ENCODE measurements around the gene KIF1A.
"Not testable (repeated sequence)": the region's sequence is repeated elsewhere in the genome, so short reads cannot be mapped to it uniquely, and the experiment has no call there.

Gene KIF1A

DNA sequence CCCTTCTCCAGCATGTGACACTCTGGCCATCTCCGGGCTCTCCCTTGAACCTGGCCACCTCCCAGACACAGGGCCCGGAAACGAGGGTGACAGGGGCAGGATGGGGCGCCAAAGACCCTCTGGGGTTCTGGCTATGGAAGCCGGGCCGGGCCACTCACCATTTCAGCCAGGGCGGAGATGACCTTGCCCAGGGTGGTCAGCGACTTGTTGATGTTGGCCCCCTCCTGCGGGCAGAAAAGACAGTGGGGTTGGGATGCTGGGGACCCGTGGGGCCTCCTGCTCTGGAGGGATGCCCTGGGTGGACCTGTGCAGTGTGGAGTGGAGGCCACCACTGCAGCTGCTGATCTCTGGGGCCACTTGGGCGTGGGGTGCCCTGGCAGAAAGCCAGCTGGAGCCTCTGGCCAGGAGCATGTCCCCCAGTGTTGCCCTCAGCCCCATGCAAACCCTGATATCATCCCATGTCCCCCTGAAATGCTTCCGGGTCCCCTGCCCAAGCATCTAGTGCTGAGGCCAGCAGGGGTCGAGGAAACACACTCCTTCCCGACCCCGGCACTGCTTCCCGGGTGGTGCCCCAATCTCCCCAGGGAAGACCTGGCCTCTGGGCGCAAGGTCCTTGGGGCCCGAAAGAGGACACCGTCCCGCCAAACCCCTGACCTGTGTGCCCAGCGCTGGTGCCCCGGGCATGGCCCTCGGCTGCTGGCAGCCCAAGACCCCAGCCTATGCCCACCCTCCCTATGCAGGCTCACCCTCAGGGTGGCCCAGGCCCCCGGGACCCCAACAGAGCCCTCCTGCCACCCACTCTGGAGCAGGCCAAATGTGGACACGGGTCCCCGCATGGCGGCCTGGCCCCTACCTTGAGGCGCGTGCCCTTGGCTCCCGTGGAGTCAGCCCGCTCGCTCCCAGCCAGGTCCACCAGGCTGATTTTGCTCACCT, 36.9 kb downstream of the KIF1A start:
- Histone ChIP-seq H3K27ac (ENCODE audit: low read depth, low read length) (no peak overlapping the region), H3K9ac (ENCODE audit: low read depth, low read length) (no peak overlapping the region), H3K36me3 (ENCODE audit: insufficient read depth, low read length) (peaks cover 66% of the 10 kb centered on the region), H3K4me3 (ENCODE audit: low read length) (no peak overlapping the region), H3K9me3 (ENCODE audit: insufficient read depth, low read depth, low read length) (no peaks in the 10 kb centered on the region), H3K4me1 (ENCODE audit: insufficient read depth, low read length) (no peaks in the 10 kb centered on the region), H3K27me3 (ENCODE audit: insufficient read depth, low read length) (no peaks in the 10 kb centered on the region)
- WGBS, result 95% methylated on average over 32 of the region's 32 CpGs

DNA sequence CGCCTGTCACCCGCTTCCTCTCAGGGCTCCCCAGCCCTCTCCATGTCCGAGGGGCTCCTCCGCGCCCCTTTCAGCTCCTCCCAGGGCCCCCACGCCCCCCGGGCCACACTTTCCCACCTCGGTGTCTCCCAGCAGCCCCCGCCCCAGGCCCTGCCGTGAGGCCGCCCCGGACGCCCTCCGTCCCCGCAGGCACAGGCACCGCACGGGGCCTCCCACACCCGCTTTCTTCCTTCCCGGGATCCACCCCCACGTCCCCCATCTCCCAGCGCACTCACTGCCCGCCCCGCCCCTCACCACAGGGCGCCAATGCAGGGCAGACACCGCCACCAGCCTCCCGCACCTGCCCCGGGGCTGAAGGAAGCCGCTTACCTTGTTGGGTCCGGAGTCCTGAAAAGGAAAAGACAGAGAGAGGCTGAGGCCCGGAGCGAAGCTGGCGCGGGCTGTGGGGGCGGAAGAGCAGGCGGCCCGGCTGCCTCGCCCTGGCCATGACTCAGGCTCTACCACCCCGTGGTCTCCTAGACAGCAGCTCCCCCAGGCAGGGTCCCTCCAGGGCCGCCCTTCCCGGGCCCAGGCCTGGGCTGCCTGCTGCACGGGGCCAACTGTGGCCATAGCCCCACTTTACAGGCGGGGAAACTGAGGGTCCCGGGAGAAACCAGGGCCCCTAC, 37.7 kb downstream of the KIF1A start:
- WGBS, result 92% methylated on average over 43 of the region's 43 CpGs

DNA sequence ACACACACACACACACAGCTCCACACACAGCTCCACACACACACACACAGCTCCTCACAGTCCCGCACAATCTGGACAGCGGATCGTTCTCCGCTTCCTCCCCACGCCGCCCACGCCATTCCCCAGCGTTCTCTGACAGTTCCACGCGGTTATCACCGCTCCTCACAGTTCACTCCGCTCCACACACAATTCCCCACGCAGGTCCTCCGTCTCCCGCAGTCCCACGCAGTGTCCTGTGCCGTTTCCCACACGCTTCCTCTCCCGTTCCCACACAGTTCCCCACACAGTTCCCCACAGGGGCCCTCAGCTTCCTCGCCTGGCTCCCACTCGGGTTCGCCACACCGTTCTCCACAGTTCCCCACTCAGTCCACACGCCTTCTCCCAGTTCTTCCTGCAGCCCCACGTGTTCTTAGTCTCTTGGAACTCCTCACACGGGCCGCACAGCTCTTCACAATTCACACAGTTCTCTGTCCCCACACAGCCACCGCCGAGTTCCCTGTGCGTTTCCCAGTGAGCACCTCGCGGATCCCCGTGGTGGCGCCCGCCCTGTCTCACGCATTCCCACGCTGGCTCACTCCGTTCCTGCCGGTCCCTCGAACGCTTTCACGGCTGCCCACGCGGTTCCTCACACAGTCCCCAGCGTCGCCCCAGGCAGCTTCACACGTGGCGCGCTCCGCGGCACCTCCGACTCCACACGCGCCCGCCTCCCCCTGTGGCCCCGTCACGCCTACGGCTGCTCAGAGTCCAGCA, 38.4 kb downstream of the KIF1A start:
- Histone ChIP-seq H3K36me3 (ENCODE audit: insufficient read depth, low read length) (peaks cover 56% of the 10 kb centered on the region), H3K4me3 (ENCODE audit: low read length) (no peak overlapping the region), H3K27me3 (ENCODE audit: insufficient read depth, low read length) (no peaks in the 10 kb centered on the region), H3K27ac (ENCODE audit: low read depth, low read length) (no peak overlapping the region), H3K9me3 (ENCODE audit: insufficient read depth, low read depth, low read length) (no peaks in the 10 kb centered on the region), H3K9ac (ENCODE audit: low read depth, low read length) (no peak overlapping the region), H3K4me1 (ENCODE audit: insufficient read depth, low read length) (no peaks in the 10 kb centered on the region)
- 96% methylated on average over 58 of the region's 58 CpGs for WGBS

More for the DNA sequence above, 37.7 kb downstream of the KIF1A start:
- Histone ChIP-seq H3K4me3 (ENCODE audit: low read length) (no peak overlapping the region), H3K36me3 (ENCODE audit: insufficient read depth, low read length) (peaks cover 61% of the 10 kb centered on the region), H3K27ac (ENCODE audit: low read depth, low read length) (no peak overlapping the region), H3K27me3 (ENCODE audit: insufficient read depth, low read length) (no peaks in the 10 kb centered on the region), H3K9me3 (ENCODE audit: insufficient read depth, low read depth, low read length) (no peaks in the 10 kb centered on the region), H3K9ac (ENCODE audit: low read depth, low read length) (no peak overlapping the region), H3K4me1 (ENCODE audit: insufficient read depth, low read length) (no peaks in the 10 kb centered on the region)

DNA sequence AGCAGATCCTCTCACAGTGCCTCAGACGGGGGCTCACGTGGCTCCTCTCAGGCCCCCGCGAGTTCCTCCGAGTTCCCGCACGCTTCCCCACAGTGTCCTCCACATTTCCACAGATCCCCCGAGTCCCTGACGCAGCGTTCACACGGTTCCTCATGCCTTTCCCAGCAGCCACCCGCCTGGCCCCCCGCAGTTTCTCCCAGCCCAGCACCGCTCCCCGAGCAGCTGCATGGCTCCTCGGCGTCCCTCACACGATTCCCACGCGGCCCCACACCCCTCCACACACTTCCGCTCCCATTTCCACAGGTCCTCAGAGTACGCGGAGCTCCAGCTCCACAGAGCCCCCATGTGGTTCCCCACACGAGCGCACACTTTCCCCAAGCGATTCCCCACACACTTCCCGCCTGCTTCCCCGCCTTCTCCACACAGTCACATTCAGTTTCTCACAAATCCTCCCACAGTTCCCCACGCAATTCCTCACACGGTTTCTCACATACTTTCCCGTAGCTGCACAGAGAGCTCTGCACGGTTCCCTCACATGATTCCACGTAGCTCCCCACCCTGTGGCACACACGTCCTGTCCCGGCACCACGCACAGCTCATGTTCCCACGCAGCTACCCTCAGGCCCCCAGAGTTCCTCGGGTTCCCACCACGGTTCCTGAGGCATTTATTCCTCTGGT, 39.9 kb downstream of the KIF1A start:
- Histone ChIP-seq H3K27ac (ENCODE audit: low read depth, low read length) (no peak overlapping the region), H3K4me1 (ENCODE audit: insufficient read depth, low read length) (no peaks in the 10 kb centered on the region), H3K9me3 (ENCODE audit: insufficient read depth, low read depth, low read length) (no peaks in the 10 kb centered on the region), H3K9ac (ENCODE audit: low read depth, low read length) (no peak overlapping the region), H3K27me3 (ENCODE audit: insufficient read depth, low read length) (no peaks in the 10 kb centered on the region), H3K4me3 (ENCODE audit: low read length) (no peak overlapping the region), H3K36me3 (ENCODE audit: insufficient read depth, low read length) (peaks cover 55% of the 10 kb centered on the region)
- WGBS, result 91% methylated on average over 39 of the region's 39 CpGs

DNA sequence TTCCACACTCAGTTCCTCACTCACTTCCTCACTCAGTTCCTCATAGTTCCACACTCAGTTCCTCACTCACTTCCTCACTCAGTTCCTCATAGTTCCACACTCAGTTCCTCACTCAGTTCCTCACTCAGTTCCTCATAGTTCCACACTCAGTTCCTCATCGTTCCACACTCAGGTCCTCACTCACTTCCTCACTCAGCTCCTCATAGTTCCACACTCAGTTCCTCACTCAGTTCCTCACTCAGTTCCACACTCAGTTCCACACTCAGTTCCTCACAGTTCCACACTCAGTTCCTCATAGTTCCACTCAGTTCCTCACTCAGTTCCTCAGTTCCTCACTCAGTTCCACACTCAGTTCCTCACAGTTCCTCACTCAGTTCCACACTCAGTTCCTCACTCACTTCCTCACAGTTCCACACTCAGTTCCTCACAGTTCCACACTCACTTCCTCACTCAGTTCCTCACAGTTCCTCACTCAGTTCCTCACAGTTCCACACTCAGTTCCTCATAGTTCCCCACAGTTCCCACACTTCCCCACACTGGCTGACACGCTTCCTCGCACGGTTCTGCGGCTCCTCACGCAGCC, 40.7 kb downstream of the KIF1A start:
- not testable (repeated sequence) for H3K4me1 ChIP-seq (ENCODE audit: insufficient read depth, low read length); H3K9ac ChIP-seq (ENCODE audit: low read depth, low read length); H3K27me3 ChIP-seq (ENCODE audit: insufficient read depth, low read length); H3K4me3 ChIP-seq (ENCODE audit: low read length); H3K9me3 ChIP-seq (ENCODE audit: insufficient read depth, low read depth, low read length); H3K27ac ChIP-seq (ENCODE audit: low read depth, low read length)
- H3K36me3 ChIP-seq (ENCODE audit: insufficient read depth, low read length), result peaks cover 55% of the 10 kb centered on the region
- WGBS, result 94% methylated on average over 6 of the region's 6 CpGs

DNA sequence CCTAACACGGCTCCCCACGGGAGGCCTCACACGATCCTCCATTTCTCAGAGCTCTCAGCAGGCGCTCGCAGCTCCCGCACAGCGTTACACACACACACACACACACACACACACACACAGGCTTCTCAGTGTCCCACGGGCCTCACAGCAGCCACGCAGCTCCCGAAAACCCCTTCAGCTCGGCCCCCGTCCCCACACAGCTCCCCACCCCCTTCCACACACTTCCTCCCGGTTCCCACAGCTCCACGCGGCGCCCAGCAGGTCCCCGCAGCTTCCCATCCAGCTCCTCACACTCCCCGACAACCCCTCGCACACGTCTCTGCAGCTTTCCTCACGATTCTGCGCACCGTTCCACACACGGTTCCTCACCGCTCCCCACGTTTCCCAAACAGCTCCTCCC, 41.6 kb downstream of the KIF1A start:
- no peak overlapping the region for H3K27ac ChIP-seq (ENCODE audit: low read depth, low read length)
- no peaks in the 10 kb centered on the region for H3K4me1 ChIP-seq (ENCODE audit: insufficient read depth, low read length)
- H3K9me3 ChIP-seq (ENCODE audit: insufficient read depth, low read depth, low read length), result no peaks in the 10 kb centered on the region
- H3K36me3 ChIP-seq (ENCODE audit: insufficient read depth, low read length), result peaks cover 55% of the 10 kb centered on the region
- H3K4me3 ChIP-seq (ENCODE audit: low read length), result no peak overlapping the region
- WGBS, result 93% methylated on average over 26 of the region's 26 CpGs
- no peaks in the 10 kb centered on the region for H3K27me3 ChIP-seq (ENCODE audit: insufficient read depth, low read length)
- no peak overlapping the region for H3K9ac ChIP-seq (ENCODE audit: low read depth, low read length)

DNA sequence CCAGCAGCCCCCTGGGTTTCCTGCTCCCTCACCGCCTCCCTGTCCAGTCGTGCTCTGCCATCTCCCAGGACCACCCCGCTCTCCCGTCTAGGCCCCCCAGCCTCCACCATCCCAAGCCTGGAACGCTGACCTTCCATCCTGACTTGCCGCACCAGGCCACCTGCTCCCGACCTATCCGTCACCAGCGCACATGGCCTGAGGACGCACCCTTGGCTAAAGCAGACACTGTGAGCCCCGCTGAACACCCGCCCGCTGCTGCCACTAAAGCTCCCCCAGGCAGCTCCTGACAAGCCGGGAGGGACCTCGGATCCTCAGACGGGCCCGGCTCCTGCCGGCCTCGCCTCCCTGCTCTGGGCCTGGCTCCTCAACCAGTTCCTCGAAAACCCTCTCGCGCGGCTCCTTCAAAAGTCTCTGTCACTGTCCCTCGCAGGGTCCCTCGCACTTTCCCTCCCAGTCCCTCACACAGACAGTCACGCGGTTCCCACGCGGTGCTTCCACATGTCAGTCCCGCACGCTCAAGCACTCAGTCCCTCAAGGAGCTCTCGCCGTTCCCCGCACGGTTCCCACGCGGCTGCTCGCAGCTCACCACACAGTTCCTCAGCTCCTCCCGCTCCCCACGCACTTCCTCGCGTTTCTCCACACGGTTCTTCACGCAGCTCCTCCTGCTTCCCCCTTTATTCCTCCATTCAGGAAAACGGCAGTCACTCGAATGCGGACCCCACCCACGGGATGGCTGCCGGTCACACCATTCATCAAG, 42.4 kb downstream of the KIF1A start:
- H3K27ac ChIP-seq (ENCODE audit: low read depth, low read length), result no peak overlapping the region
- H3K27me3 ChIP-seq (ENCODE audit: insufficient read depth, low read length), result no peaks in the 10 kb centered on the region
- H3K4me1 ChIP-seq (ENCODE audit: insufficient read depth, low read length), result no peaks in the 10 kb centered on the region
- no peaks in the 10 kb centered on the region for H3K9me3 ChIP-seq (ENCODE audit: insufficient read depth, low read depth, low read length)
- no peak overlapping the region for H3K9ac ChIP-seq (ENCODE audit: low read depth, low read length)
- peaks cover 55% of the 10 kb centered on the region for H3K36me3 ChIP-seq (ENCODE audit: insufficient read depth, low read length)
- no peak overlapping the region for H3K4me3 ChIP-seq (ENCODE audit: low read length)
- 92% methylated on average over 49 of the region's 49 CpGs for WGBS

DNA sequence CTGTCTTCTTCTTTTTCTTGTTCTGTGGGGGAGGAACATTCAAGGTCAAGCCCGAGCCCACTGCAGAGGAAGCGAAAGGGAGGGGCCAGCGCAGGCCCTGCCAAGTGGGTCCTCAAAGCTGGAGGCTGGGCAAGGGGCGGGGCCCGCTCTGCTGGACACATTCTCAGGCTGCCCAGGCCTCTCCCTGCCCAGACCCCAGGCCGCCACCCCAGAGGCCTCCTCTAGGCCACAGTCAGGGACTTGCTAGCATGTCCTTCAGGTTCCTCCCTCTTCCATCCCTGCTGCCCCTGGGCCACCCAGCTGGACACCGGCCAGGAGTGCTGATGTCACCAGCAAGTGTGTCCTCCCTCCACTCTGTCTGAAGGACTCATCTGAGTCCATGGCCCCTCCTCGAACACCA, 44.1 kb downstream of the KIF1A start:
- no peaks in the 10 kb centered on the region for H3K9me3 ChIP-seq (ENCODE audit: insufficient read depth, low read depth, low read length)
- no peaks in the 10 kb centered on the region for H3K27me3 ChIP-seq (ENCODE audit: insufficient read depth, low read length)
- no peak overlapping the region for H3K4me3 ChIP-seq (ENCODE audit: low read length)
- no peak overlapping the region for H3K27ac ChIP-seq (ENCODE audit: low read depth, low read length)
- H3K4me1 ChIP-seq (ENCODE audit: insufficient read depth, low read length), result no peaks in the 10 kb centered on the region
- H3K9ac ChIP-seq (ENCODE audit: low read depth, low read length), result no peak overlapping the region
- WGBS, result 92% methylated on average over 8 of the region's 8 CpGs
- H3K36me3 ChIP-seq (ENCODE audit: insufficient read depth, low read length), result peaks cover 61% of the 10 kb centered on the region

DNA sequence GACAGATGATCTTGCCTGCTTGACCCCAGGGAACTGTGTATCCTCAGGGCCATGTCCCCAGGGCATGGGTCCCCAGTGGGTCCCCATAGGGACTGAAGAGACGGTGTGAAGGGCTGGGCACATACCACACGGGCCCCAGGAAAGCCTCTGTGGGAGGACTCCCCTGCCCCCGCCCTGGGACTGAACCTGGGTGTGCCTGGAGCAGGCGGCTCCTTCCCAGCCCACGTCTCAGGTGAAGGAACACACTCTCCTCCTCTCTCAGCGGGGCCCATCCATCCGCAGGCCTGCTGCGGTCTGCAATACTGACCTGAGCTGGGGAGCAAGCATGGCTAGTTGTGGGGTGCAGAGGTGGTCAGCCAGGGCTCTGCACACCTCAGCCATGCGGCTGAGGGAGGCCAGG, 45.2 kb downstream of the KIF1A start:
- no peak overlapping the region for H3K4me3 ChIP-seq (ENCODE audit: low read length)
- no peaks in the 10 kb centered on the region for H3K9me3 ChIP-seq (ENCODE audit: insufficient read depth, low read depth, low read length)
- peaks cover 72% of the 10 kb centered on the region for H3K36me3 ChIP-seq (ENCODE audit: insufficient read depth, low read length)
- no peak overlapping the region for H3K9ac ChIP-seq (ENCODE audit: low read depth, low read length)
- no peak overlapping the region for H3K27ac ChIP-seq (ENCODE audit: low read depth, low read length)
- no peaks in the 10 kb centered on the region for H3K27me3 ChIP-seq (ENCODE audit: insufficient read depth, low read length)
- 92% methylated on average over 9 of the region's 9 CpGs for WGBS
- H3K4me1 ChIP-seq (ENCODE audit: insufficient read depth, low read length), result no peaks in the 10 kb centered on the region

DNA sequence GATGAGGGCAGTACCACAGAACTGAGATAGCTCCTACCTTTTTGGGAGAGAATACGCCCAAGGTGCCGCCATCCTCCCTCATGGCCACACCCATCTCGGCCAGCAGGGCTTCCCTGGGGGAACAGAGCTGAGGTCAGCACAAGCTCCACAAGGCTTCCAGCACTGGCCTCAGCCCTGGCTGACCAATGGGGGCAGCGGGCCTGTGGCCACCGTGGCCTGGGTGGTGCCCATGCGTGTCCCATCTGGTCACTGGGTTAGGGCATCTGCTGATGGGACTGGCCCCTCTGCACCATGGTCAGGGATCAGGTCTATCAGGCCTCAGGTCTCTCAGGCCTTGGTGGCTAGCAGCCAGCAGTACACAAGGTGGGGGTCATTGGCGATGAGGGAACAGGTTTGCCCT, 50.9 kb downstream of the KIF1A start:
- Histone ChIP-seq H3K27ac (ENCODE audit: low read depth, low read length) (no peak overlapping the region), H3K4me3 (ENCODE audit: low read length) (no peak overlapping the region), H3K9ac (ENCODE audit: low read depth, low read length) (no peak overlapping the region), H3K36me3 (ENCODE audit: insufficient read depth, low read length) (peaks cover 98% of the 10 kb centered on the region), H3K27me3 (ENCODE audit: insufficient read depth, low read length) (no peaks in the 10 kb centered on the region), H3K9me3 (ENCODE audit: insufficient read depth, low read depth, low read length) (no peaks in the 10 kb centered on the region), H3K4me1 (ENCODE audit: insufficient read depth, low read length) (no peaks in the 10 kb centered on the region)
- WGBS, result 93% methylated on average over 7 of the region's 7 CpGs

All from HUES64 (cell line).